Measurements from ENCODE around the gene ARPC3.

DNA sequence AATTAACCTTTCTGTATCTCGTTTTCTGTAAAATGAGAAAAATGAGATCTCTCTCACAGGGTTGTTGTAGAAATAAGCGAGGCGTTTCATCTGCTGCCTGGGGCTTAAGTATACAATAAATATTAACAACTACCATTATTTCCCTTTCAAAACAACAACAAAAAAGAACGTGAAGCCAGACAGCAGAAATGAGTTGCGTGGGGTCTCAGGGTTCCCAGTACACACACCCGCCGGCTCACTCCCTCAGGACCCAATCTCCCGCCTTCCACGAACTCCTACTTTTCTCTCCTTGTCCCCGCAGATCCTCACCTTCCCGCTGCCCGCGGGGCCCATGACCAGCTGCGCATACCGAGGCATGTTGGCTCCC lies 17.7 kb upstream of the ARPC3 start:
- TF ChIP-seq POLR2AphosphoS5 (IDR thresholded peaks at IDR 0.05; ENCODE audit: borderline replicate concordance, low read depth, low read length): no peak
- TF ChIP-seq EZH2 (IDR thresholded peaks at IDR 0.05): no peak
